ENCODE results near the gene GJC1.

DNA sequence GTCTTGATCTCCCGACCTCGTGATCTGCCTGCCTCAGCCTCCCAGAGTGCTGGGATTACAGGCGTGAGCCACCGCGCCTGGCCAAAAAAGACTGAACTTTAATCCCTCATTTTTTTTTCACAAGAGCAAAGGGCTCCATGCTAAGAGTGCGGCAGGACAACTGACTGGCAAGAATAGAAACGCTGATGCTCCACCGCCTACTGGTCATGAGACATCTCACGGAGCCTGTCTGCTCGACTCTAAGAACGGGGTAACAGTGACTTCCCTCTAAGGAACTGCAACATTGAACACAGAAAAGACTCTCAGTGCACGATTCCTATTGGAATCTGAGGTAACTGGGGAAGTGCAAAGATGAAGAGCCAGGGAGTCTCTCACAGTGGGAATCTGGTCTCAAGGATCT is 41.5 kb upstream of the GJC1 start:
- no peak for TF ChIP-seq HDAC2 (IDR thresholded peaks at IDR 0.05)
- TF ChIP-seq, protein P1, sequence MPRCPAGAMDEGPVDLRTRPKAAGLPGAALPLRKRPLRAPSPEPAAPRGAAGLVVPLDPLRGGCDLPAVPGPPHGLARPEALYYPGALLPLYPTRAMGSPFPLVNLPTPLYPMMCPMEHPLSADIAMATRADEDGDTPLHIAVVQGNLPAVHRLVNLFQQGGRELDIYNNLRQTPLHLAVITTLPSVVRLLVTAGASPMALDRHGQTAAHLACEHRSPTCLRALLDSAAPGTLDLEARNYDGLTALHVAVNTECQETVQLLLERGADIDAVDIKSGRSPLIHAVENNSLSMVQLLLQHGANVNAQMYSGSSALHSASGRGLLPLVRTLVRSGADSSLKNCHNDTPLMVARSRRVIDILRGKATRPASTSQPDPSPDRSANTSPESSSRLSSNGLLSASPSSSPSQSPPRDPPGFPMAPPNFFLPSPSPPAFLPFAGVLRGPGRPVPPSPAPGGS (IDR thresholded peaks at IDR 0.05): no peak
- no peak for TF ChIP-seq RCOR1 (IDR thresholded peaks at IDR 0.05; ENCODE audit: low read depth, low read length)
- no peak for TF ChIP-seq REST (IDR thresholded peaks at IDR 0.05)
- no peak for TF ChIP-seq POLR2A (IDR thresholded peaks at IDR 0.05; ENCODE audit: low read length)
- no peak for TF ChIP-seq JUNB (IDR thresholded peaks at IDR 0.05)
